Esophagus muscularis mucosa (tissue), 3 donors: Measurements from ENCODE around the gene TAS1R3.

Experiments
- POLR2A ChIP-seq: fragments of 450-650 bp; IDR thresholded peaks from one replicate; pipeline ENCODE4 v1.6.1; 2017; ENCODE audit warnings: antibody characterized with exemption, moderate library complexity, mild to moderate bottlenecking, low read depth
- POLR2AphosphoS5 ChIP-seq, 2 donors: sonication (generic); formaldehyde crosslinking; IDR thresholded peaks; one replicate each; pipeline ENCODE4 v1.6.1; 2017; ENCODE audit warnings: antibody characterized with exemption in 2 of 2
- TF ChIP-seq, protein P1 (sequence below), 3 experiments: fragments of 200-600 bp in 2 of 3; fragments of 450-650 bp in 1 of 3; sonication (generic) in 2 of 3; IDR thresholded peaks; one replicate each; pipeline ENCODE4 v1.5.1; 2017 to 2019; ENCODE audit warnings: antibody characterized with exemption in 3 of 3, mild to moderate bottlenecking in 2 of 3, moderate library complexity in 1 of 3

DNA sequence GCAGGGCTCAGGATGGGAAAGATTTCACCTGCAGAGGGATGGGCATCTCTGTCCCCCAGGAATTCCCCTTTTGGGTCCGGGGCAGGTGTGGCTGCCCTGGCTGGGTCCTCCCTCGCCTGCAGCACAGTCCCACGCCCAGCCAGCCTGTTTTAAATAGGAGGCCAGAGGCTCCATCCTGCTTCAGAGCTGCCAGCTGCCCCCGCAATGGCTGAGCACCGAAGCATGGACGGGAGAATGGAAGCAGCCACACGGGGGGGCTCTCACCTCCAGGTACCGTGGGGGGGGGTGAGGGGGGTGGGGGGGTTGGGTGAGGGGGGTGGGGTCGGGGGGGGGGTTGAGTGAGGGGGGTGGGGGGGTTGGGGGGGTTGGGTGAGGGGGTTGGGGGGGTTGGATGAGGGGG is 47.3 kb upstream of the TAS1R3 start:
- no peak for TF ChIP-seq POLR2A
- TF ChIP-seq POLR2AphosphoS5 (IDR thresholded peaks at IDR 0.05), result no peak
- TF ChIP-seq, protein P1, sequence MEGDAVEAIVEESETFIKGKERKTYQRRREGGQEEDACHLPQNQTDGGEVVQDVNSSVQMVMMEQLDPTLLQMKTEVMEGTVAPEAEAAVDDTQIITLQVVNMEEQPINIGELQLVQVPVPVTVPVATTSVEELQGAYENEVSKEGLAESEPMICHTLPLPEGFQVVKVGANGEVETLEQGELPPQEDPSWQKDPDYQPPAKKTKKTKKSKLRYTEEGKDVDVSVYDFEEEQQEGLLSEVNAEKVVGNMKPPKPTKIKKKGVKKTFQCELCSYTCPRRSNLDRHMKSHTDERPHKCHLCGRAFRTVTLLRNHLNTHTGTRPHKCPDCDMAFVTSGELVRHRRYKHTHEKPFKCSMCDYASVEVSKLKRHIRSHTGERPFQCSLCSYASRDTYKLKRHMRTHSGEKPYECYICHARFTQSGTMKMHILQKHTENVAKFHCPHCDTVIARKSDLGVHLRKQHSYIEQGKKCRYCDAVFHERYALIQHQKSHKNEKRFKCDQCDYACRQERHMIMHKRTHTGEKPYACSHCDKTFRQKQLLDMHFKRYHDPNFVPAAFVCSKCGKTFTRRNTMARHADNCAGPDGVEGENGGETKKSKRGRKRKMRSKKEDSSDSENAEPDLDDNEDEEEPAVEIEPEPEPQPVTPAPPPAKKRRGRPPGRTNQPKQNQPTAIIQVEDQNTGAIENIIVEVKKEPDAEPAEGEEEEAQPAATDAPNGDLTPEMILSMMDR (IDR thresholded peaks at IDR 0.05), result no peak
